ENCODE measurements around the gene WDR86.

The WDR86 gene

GRCh38 chr7:151378496-151379192 lies 31.2 kb downstream of the WDR86 start:
- Histone ChIP-seq H3K9me2 (replicated peaks; ENCODE audit: low read depth, low read length) (no peaks in the 10 kb centered on the region), H4K20me1 (ENCODE audit: insufficient read depth, low read length, poor library complexity, severe bottlenecking) (no peaks in the 10 kb centered on the region), H2AFZ (ENCODE audit: low read length) (no peak overlapping the region), H3K9ac (ENCODE audit: low read depth, low read length, poor library complexity, severe bottlenecking) (no peak overlapping the region), H3K4me2 (ENCODE audit: low read depth, low read length, poor library complexity, severe bottlenecking) (no peak overlapping the region), H3K79me2 (ENCODE audit: insufficient read depth, low read length) (no peaks in the 10 kb centered on the region), H3K27me3 (ENCODE audit: insufficient read depth, low read length, poor library complexity, severe bottlenecking) (no peaks in the 10 kb centered on the region), H3F3A (ENCODE audit: low read depth) (no peaks in the 10 kb centered on the region), H3K36me3 (ENCODE audit: insufficient read depth, low read length) (peaks cover 48% of the 10 kb centered on the region; the same call in 1 of the 2 replicates), H3K9me3 (ENCODE audit: insufficient read depth, low read depth, low read length) (no peaks in the 10 kb centered on the region), H3K4me1 (ENCODE audit: insufficient read depth, low read length, poor library complexity, severe bottlenecking) (no peaks in the 10 kb centered on the region), H3K4me3 (ENCODE audit: low read length, poor library complexity, severe bottlenecking) (no peak overlapping the region)
- TF ChIP-seq, protein P1, sequence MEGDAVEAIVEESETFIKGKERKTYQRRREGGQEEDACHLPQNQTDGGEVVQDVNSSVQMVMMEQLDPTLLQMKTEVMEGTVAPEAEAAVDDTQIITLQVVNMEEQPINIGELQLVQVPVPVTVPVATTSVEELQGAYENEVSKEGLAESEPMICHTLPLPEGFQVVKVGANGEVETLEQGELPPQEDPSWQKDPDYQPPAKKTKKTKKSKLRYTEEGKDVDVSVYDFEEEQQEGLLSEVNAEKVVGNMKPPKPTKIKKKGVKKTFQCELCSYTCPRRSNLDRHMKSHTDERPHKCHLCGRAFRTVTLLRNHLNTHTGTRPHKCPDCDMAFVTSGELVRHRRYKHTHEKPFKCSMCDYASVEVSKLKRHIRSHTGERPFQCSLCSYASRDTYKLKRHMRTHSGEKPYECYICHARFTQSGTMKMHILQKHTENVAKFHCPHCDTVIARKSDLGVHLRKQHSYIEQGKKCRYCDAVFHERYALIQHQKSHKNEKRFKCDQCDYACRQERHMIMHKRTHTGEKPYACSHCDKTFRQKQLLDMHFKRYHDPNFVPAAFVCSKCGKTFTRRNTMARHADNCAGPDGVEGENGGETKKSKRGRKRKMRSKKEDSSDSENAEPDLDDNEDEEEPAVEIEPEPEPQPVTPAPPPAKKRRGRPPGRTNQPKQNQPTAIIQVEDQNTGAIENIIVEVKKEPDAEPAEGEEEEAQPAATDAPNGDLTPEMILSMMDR (conservative IDR thresholded peaks at IDR 0.05; ENCODE audit: low read length): no peak
- TF ChIP-seq EZH2phosphoT487 (IDR thresholded peaks at IDR 0.05; ENCODE audit: borderline replicate concordance): no peak

DNA sequence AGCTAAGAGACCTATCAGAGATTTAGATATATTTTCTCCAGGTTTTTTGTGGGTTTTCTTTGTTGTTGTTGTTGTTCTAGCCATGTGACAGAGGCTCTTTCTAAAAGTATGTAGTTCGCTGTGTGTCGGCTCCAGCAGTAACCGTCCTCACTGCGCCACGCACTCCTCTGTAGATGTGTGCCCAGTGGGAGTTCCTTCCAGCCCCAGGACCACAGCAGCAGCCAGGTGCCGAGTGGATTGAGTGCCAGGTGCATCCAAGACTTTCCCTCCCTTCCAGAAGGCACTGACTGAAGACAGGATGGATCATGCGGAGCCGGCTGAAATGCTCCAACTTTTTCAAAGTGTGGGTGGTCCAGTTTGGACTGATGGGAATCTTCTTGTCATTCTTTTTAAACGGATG lies 31.8 kb downstream of the WDR86 start:
- no peak overlapping the region for H3K9ac ChIP-seq (ENCODE audit: low read depth, low read length, poor library complexity, severe bottlenecking)
- no peak overlapping the region for H3K4me3 ChIP-seq (ENCODE audit: low read length, poor library complexity, severe bottlenecking)
- H3K4me1 ChIP-seq (ENCODE audit: insufficient read depth, low read length, poor library complexity, severe bottlenecking): no peaks in the 10 kb centered on the region
- no peak overlapping the region for H3K4me2 ChIP-seq (ENCODE audit: low read depth, low read length, poor library complexity, severe bottlenecking)
- no peaks in the 10 kb centered on the region for H3F3A ChIP-seq (ENCODE audit: low read depth)
- H3K27me3 ChIP-seq (ENCODE audit: insufficient read depth, low read length, poor library complexity, severe bottlenecking): no peaks in the 10 kb centered on the region
- no peaks in the 10 kb centered on the region for H4K20me1 ChIP-seq (ENCODE audit: insufficient read depth, low read length, poor library complexity, severe bottlenecking)
- no peak overlapping the region for H2AFZ ChIP-seq (ENCODE audit: low read length)
- no peaks in the 10 kb centered on the region for H3K9me2 ChIP-seq (replicated peaks; ENCODE audit: low read depth, low read length)
- no peak for TF ChIP-seq EZH2phosphoT487 (IDR thresholded peaks at IDR 0.05; ENCODE audit: borderline replicate concordance)
- no peaks in the 10 kb centered on the region for H3K79me2 ChIP-seq (ENCODE audit: insufficient read depth, low read length)
- H3K36me3 ChIP-seq (ENCODE audit: insufficient read depth, low read length): peaks cover 49% of the 10 kb centered on the region; the same call in 1 of the 2 replicates
- no peaks in the 10 kb centered on the region for H3K9me3 ChIP-seq (ENCODE audit: insufficient read depth, low read depth, low read length)

DNA sequence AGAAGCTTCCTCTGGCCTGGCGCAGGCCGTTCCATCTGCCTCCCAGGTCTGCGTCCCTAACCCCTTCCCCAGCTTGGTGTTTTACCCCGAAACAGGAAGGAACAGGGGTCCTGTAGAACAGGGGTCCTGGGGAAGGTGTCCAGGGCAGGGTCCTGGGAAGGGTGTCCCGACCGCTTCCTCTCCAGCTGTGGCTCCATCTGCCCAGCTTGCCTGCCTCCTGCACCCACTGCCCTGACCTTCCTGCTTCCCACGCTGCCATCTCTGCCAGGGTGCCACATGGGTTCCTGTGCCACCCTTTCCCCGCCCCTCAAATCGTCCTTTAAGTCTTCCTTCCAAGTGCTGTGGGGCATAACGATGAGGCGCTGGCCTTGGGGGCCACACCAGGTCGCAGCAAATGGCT lies 32.4 kb downstream of the WDR86 start:
- no peaks in the 10 kb centered on the region for H3K9me2 ChIP-seq (replicated peaks; ENCODE audit: low read depth, low read length)
- no peaks in the 10 kb centered on the region for H3K9me3 ChIP-seq (ENCODE audit: insufficient read depth, low read depth, low read length)
- H3K27me3 ChIP-seq (ENCODE audit: insufficient read depth, low read length, poor library complexity, severe bottlenecking): no peaks in the 10 kb centered on the region
- no peaks in the 10 kb centered on the region for H3F3A ChIP-seq (ENCODE audit: low read depth)
- no peaks in the 10 kb centered on the region for H3K79me2 ChIP-seq (ENCODE audit: insufficient read depth, low read length)
- H3K36me3 ChIP-seq (ENCODE audit: insufficient read depth, low read length): peaks cover 49% of the 10 kb centered on the region; the same call in 1 of the 2 replicates
- no peak overlapping the region for H3K9ac ChIP-seq (ENCODE audit: low read depth, low read length, poor library complexity, severe bottlenecking)
- no peak overlapping the region for H3K4me3 ChIP-seq (ENCODE audit: low read length, poor library complexity, severe bottlenecking)
- TF ChIP-seq EZH2phosphoT487 (IDR thresholded peaks at IDR 0.05; ENCODE audit: borderline replicate concordance): no peak
- TF ChIP-seq, protein P1 (conservative IDR thresholded peaks at IDR 0.05; ENCODE audit: low read length): no peak
- no peak overlapping the region for H3K4me2 ChIP-seq (ENCODE audit: low read depth, low read length, poor library complexity, severe bottlenecking)
- no peaks in the 10 kb centered on the region for H4K20me1 ChIP-seq (ENCODE audit: insufficient read depth, low read length, poor library complexity, severe bottlenecking)
- no peak overlapping the region for H2AFZ ChIP-seq (ENCODE audit: low read length)
- no peaks in the 10 kb centered on the region for H3K4me1 ChIP-seq (ENCODE audit: insufficient read depth, low read length, poor library complexity, severe bottlenecking)
